Thyroid gland (tissue), 4 donors: ENCODE results near the gene CREB3L1. TPM values are rescaled to one million over a fixed set of nuclear protein-coding genes. Genes with fewer than 3 reads are reported as not detected.

ENCODE experiments used
- DNase-seq, 2 donors: peaks; one replicate each; pipeline ENCODE4 v3.0.0-alpha.2; 2019
- H3K27ac ChIP-seq, 3 donors: fragments of 200-600 bp; sonication (generic); 1 replicate in 2 of 3; 2 replicates in 1 of 3; pipeline ENCODE4 v1.5.1; 2016 to 2019; ENCODE audit warnings: mild to moderate bottlenecking in 1 of 3, moderate library complexity in 1 of 3
- H3K27me3 ChIP-seq: fragments of 200-600 bp; sonication (generic); one replicate; pipeline ENCODE4 v1.5.1; 2019
- H3K36me3 ChIP-seq, 2 donors: fragments of 200-600 bp; sonication (generic); one replicate each; pipeline ENCODE4 v1.5.1; 2016 to 2019
- H3K4me1 ChIP-seq, 2 donors: fragments of 200-600 bp; sonication (generic); one replicate each; pipeline ENCODE4 v1.5.1; 2017 to 2019
- H3K4me3 ChIP-seq, 3 donors: fragments of 200-600 bp; sonication (generic); replicated peaks in 1 of 3; 1 replicate in 2 of 3; 2 replicates in 1 of 3; pipeline ENCODE4 v1.5.1; 2016; ENCODE audit warnings: mild to moderate bottlenecking in 1 of 3
- H3K9me3 ChIP-seq: fragments of 200-600 bp; sonication (generic); one replicate; pipeline ENCODE4 v1.5.1; 2017
- POLR2A ChIP-seq, 2 donors: fragments of 450-650 bp; IDR thresholded peaks; one replicate each; pipeline ENCODE4 v1.6.1; 2017; ENCODE audit warnings: antibody characterized with exemption in 2 of 2, mild to moderate bottlenecking in 2 of 2, moderate library complexity in 1 of 2
- WGBS, 2 donors: methylation state at CpG; one replicate each; pipeline ENCODE4 v1.1.5; 2017; 5-methylcytosine and 5-hydroxymethylcytosine counted together
- intact Hi-C: fragments of 100-400 bp; cut with DNase I; formaldehyde crosslinking; loops from one replicate; pipeline ENCODE4 v1.15.1; 2023
- total RNA-seq, 4 donors: library from RNA; depleted of rRNA; stranded (reverse); fragments of >200 nt; gene quantifications; one replicate each; pipeline ENCODE4 v1.2.3, GENCODE V29; 2016
- TF ChIP-seq, protein P1 (sequence below), 6 experiments: fragments of 200-600 bp in 3 of 6; fragments of 450-650 bp in 3 of 6; sonication (generic) in 3 of 6; IDR thresholded peaks; one replicate each; pipeline ENCODE4 v1.5.1; 2016 to 2019; ENCODE audit warnings: antibody characterized with exemption in 6 of 6, mild to moderate bottlenecking in 2 of 6, inconsistent platforms in 1 of 6, moderate library complexity in 1 of 6

CREB3L1 gene
- total RNA-seq, 4 donors from 2014 or later = 0.88 to 3.1 (median 2.1) TPM

DNA sequence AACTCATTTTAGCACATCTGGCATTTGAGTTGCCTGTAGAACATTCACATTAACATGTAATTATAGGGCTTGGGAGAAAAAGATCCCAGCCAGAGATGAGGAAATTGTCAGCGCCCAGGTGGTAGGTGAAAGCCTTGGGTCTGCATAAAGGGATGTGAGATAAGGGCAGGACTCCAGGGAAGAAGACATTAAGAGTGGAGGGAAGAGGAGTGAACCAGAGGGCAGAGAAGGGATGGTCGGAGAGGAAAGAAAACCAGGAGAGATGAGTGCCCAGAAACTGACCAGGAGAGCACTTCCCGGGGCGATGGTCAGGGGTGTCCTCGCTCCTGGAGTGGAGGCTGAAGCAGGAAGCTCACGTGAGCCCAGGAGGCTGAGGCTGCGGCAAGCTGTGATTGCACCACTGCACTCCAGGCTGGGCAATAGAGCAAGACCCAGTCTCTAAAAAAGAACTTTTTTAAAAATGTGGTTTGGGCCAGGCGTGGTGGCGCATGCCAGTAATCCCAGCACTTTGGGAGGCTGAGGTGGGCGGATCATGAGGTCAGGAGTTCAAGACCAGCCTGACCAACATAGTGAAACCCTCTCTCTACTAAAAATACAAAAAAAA is 49.5 kb downstream of the CREB3L1 start:
- H3K4me3 ChIP-seq = no peak overlapping the region
- intact Hi-C loops = no loop called here
- no peaks in the 10 kb centered on the region for H3K36me3 ChIP-seq
- peaks cover 12% of the 10 kb centered on the region for H3K27me3 ChIP-seq
- no peak for TF ChIP-seq POLR2A (IDR thresholded peaks at IDR 0.05)
- TF ChIP-seq, protein P1, sequence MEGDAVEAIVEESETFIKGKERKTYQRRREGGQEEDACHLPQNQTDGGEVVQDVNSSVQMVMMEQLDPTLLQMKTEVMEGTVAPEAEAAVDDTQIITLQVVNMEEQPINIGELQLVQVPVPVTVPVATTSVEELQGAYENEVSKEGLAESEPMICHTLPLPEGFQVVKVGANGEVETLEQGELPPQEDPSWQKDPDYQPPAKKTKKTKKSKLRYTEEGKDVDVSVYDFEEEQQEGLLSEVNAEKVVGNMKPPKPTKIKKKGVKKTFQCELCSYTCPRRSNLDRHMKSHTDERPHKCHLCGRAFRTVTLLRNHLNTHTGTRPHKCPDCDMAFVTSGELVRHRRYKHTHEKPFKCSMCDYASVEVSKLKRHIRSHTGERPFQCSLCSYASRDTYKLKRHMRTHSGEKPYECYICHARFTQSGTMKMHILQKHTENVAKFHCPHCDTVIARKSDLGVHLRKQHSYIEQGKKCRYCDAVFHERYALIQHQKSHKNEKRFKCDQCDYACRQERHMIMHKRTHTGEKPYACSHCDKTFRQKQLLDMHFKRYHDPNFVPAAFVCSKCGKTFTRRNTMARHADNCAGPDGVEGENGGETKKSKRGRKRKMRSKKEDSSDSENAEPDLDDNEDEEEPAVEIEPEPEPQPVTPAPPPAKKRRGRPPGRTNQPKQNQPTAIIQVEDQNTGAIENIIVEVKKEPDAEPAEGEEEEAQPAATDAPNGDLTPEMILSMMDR (IDR thresholded peaks at IDR 0.05) = no peak
- WGBS, 2 donors = 86 to 92% methylated on average over 10 of the region's 10 CpGs
- H3K9me3 ChIP-seq = no peaks in the 10 kb centered on the region
- no peaks in the 10 kb centered on the region for H3K4me1 ChIP-seq
- DNase-seq = no peak
- H3K27ac ChIP-seq = no peak overlapping the region

DNA sequence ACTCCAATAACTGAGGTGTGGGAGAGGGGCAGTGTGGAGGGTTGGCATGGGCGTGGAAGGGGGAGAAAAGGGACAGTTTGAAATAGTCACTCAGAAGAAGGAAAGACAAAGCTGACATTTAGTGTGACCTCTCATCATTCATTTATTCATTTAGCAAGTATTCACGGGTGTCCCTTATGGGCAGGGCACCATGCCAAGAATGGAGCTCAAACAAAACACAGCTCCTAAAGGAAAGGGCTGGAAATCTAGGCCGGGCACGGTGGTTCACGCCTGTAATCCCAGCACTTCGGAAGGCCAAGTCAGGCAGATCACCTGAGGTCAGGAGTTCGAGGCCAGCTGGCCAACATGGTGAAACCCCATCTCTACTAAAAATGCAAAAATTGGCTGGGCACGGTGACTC is 50.4 kb downstream of the CREB3L1 start:
- intact Hi-C loops = no loop called here
- Histone ChIP-seq H3K36me3 (no peaks in the 10 kb centered on the region), H3K4me3 (no peak overlapping the region), H3K9me3 (no peaks in the 10 kb centered on the region), H3K4me1 (peaks cover 4 to 6% of the 10 kb centered on the region in 2 donors), H3K27me3 (peaks cover 19% of the 10 kb centered on the region), H3K27ac (no peak overlapping the region)
- 47 to 50% methylated on average over 8 of the region's 8 CpGs for WGBS, 2 donors
- DNase-seq = no peak
- no peak for TF ChIP-seq POLR2A (IDR thresholded peaks at IDR 0.05)
- TF ChIP-seq, protein P1 (IDR thresholded peaks at IDR 0.05) = no peak

DNA sequence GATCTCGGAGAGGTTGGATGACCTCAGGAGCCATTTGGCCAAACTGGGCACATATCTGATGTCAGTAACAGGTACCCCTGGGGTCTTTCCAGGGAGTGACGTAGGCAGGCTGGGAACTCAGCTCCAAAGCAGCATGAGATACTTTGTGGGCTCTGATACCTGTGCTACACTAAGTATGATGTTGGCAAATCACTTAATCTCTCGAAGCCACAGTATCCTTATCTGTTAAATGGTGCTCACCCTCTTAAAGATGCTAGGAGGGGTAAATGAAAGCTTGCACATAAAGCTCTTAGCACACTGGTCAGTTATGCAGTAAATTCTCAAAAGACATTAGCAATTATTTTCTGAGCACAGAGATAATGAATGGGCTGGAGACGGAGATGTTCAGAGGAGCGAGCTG is 52.7 kb downstream of the CREB3L1 start:
- no peak for TF ChIP-seq POLR2A (IDR thresholded peaks at IDR 0.05)
- TF ChIP-seq, protein P1 (IDR thresholded peaks at IDR 0.05) = no peak
- Histone ChIP-seq H3K36me3 (no peaks in the 10 kb centered on the region), H3K9me3 (no peaks in the 10 kb centered on the region), H3K4me3 (no peak overlapping the region), H3K4me1 (peaks cover 4 to 16% of the 10 kb centered on the region in 2 donors), H3K27ac (no peak overlapping the region), H3K27me3 (peaks cover 27% of the 10 kb centered on the region)
- intact Hi-C loops = no loop called here
- no peak for DNase-seq
- WGBS, 2 donors = 70 to 76% methylated on average over 4 to 5 of the region's 5 CpGs

DNA sequence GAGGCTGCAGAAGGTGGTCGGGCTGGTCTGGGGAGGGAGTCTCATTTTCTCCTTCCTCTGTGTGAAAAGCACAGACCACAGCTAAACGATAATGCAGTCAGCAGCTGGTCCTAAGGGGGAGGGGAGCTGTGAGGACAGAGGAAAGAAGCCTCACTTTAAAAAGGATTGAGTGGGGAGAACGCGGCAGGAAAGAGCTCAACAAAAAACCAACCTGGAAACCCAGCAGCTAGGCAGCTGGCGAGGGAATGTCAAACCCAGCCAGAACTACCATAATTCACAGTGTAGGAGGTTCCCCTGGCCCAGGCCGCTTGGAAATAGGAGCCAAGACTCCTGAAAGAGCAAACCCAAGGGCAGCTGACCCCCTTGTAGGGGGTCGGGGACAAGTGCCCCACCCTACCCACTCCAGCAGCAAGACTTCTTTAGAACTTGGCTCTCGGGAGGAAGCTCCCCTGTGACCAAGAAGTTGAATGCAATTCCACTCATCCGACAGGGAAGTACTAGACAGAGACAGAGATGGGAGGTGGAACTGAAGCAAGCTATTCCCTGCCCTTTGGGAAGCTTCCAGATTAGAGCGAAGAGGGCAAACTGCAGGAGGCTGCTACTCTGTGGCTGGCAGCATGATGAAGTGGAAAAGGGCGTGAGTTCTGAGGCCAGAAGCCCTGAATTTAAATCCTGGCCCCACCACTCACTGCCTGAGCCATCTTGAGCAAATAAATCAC is 53.3 kb downstream of the CREB3L1 start:
- no peaks in the 10 kb centered on the region for H3K9me3 ChIP-seq
- intact Hi-C loops = no loop called here
- TF ChIP-seq POLR2A (IDR thresholded peaks at IDR 0.05) = no peak
- TF ChIP-seq, protein P1 (IDR thresholded peaks at IDR 0.05) = no peak
- peaks cover 27% of the 10 kb centered on the region for H3K27me3 ChIP-seq
- no peak for DNase-seq
- no peak overlapping the region for H3K4me3 ChIP-seq
- no peak overlapping the region for H3K27ac ChIP-seq
- H3K4me1 ChIP-seq = peaks cover 4 to 16% of the 10 kb centered on the region in 2 donors
- H3K36me3 ChIP-seq = no peaks in the 10 kb centered on the region
- WGBS, 2 donors = 27 to 32% methylated on average over 11 of the region's 11 CpGs

DNA sequence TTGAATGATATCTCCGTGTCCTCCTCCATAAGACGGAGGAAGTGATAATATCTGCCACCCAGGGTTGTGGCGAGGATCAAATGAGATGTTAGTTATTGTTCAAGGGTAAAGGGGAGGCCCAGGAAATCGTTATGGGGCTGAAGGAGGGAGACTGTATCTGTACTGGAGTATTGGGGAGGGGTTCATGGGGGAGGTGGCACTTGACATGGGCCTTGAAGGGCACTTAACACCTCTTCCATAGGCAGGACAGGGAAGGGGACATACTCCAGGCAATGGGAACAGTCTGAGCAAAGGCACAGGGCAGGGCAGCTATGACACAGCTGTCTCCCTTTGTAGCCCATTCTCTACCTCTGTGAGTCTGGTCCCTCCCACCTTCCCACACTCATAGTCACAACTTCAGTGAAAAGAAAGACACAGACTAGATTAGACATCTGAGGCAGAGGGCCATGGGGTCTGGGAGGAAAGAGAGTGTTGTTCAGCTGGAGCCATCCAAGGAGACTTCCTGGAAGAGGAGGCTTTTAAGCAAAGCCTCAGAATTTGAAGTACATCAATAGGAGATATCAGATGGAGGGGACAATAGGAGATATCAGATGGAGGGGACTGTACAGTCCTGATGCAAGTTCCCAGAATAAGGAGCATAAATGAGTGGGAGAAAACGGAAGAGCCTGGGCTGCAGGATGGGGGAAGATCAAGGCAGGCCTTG is 54.0 kb downstream of the CREB3L1 start:
- TF ChIP-seq, protein P1 (IDR thresholded peaks at IDR 0.05) = no peak
- no peak for TF ChIP-seq POLR2A (IDR thresholded peaks at IDR 0.05)
- Histone ChIP-seq H3K4me3 (no peak overlapping the region), H3K27me3 (peaks cover 27% of the 10 kb centered on the region), H3K36me3 (no peaks in the 10 kb centered on the region), H3K27ac (no peak overlapping the region), H3K9me3 (no peaks in the 10 kb centered on the region), H3K4me1 (peaks cover 4 to 16% of the 10 kb centered on the region in 2 donors)
- intact Hi-C loops = no loop called here
- no peak for DNase-seq
- 73 to 78% methylated on average over 5 of the region's 5 CpGs for WGBS, 2 donors
